Measurements from ENCODE around the gene EPB41L4B.
"Not testable (repeated sequence)": the region's sequence is repeated elsewhere in the genome, so short reads cannot be mapped to it uniquely, and the experiment has no call there.

The EPB41L4B gene

GRCh38 chr9:109295221-109296130, 25.4 kb downstream of the EPB41L4B start:
- H3K27me3 ChIP-seq (ENCODE audit: control insufficient read depth, insufficient read depth, low read length) = no peaks in the 10 kb centered on the region
- H3K9me3 ChIP-seq (ENCODE audit: control insufficient read depth, low read depth, low read length) = no peaks in the 10 kb centered on the region
- H3K36me3 ChIP-seq (ENCODE audit: control insufficient read depth, low read depth, low read length) = no peaks in the 10 kb centered on the region
- no peaks in the 10 kb centered on the region for H3K4me1 ChIP-seq (ENCODE audit: control insufficient read depth, low read depth, low read length)
- H3K9ac ChIP-seq (ENCODE audit: low read length) = no peak overlapping the region
- H3K4me3 ChIP-seq (ENCODE audit: low read length) = no peak overlapping the region
- H3K27ac ChIP-seq (ENCODE audit: low read length) = no peak overlapping the region

GRCh38 chr9:109290385-109290784, 30.5 kb downstream of the EPB41L4B start:
- Histone ChIP-seq H3K36me3 (ENCODE audit: control insufficient read depth, low read depth, low read length) (no peaks in the 10 kb centered on the region), H3K4me3 (ENCODE audit: low read length) (no peak overlapping the region), H3K27me3 (ENCODE audit: control insufficient read depth, insufficient read depth, low read length) (no peaks in the 10 kb centered on the region), H3K9me3 (ENCODE audit: control insufficient read depth, low read depth, low read length) (no peaks in the 10 kb centered on the region), H3K4me1 (ENCODE audit: control insufficient read depth, low read depth, low read length) (no peaks in the 10 kb centered on the region), H3K9ac (ENCODE audit: low read length) (no peak overlapping the region), H3K27ac (ENCODE audit: low read length) (no peak overlapping the region)

GRCh38 chr9:109289931-109290330, 30.9 kb downstream of the EPB41L4B start:
- Histone ChIP-seq H3K36me3 (ENCODE audit: control insufficient read depth, low read depth, low read length) (no peaks in the 10 kb centered on the region), H3K9me3 (ENCODE audit: control insufficient read depth, low read depth, low read length) (no peaks in the 10 kb centered on the region), H3K4me1 (ENCODE audit: control insufficient read depth, low read depth, low read length) (no peaks in the 10 kb centered on the region), H3K27ac (ENCODE audit: low read length) (no peak overlapping the region), H3K9ac (ENCODE audit: low read length) (no peak overlapping the region), H3K4me3 (ENCODE audit: low read length) (no peak overlapping the region), H3K27me3 (ENCODE audit: control insufficient read depth, insufficient read depth, low read length) (no peaks in the 10 kb centered on the region)

- Histone ChIP-seq H3K36me3 (ENCODE audit: control insufficient read depth, low read depth, low read length) (no peaks in the 10 kb centered on the region), H3K27ac (ENCODE audit: low read length) (no peak overlapping the region), H3K9me3 (ENCODE audit: control insufficient read depth, low read depth, low read length) (no peaks in the 10 kb centered on the region), H3K9ac (ENCODE audit: low read length) (no peak overlapping the region), H3K4me1 (ENCODE audit: control insufficient read depth, low read depth, low read length) (no peaks in the 10 kb centered on the region), H3K4me3 (ENCODE audit: low read length) (no peak overlapping the region), H3K27me3 (ENCODE audit: control insufficient read depth, insufficient read depth, low read length) (no peaks in the 10 kb centered on the region)
Measured at GRCh38 chr9:109289186-109289585, 31.7 kb downstream of the EPB41L4B start.

- no peaks in the 10 kb centered on the region for H3K36me3 ChIP-seq (ENCODE audit: control insufficient read depth, low read depth, low read length)
- H3K27ac ChIP-seq (ENCODE audit: low read length) = no peak overlapping the region
- no peak overlapping the region for H3K4me3 ChIP-seq (ENCODE audit: low read length)
- no peaks in the 10 kb centered on the region for H3K9me3 ChIP-seq (ENCODE audit: control insufficient read depth, low read depth, low read length)
- no peak overlapping the region for H3K9ac ChIP-seq (ENCODE audit: low read length)
- H3K27me3 ChIP-seq (ENCODE audit: control insufficient read depth, insufficient read depth, low read length) = no peaks in the 10 kb centered on the region
- H3K4me1 ChIP-seq (ENCODE audit: control insufficient read depth, low read depth, low read length) = no peaks in the 10 kb centered on the region
Measured at GRCh38 chr9:109286981-109287380, 33.9 kb downstream of the EPB41L4B start.

- Histone ChIP-seq H3K4me1 (ENCODE audit: control insufficient read depth, low read depth, low read length) (no peaks in the 10 kb centered on the region), H3K9ac (ENCODE audit: low read length) (no peak overlapping the region), H3K27me3 (ENCODE audit: control insufficient read depth, insufficient read depth, low read length) (no peaks in the 10 kb centered on the region), H3K9me3 (ENCODE audit: control insufficient read depth, low read depth, low read length) (no peaks in the 10 kb centered on the region), H3K4me3 (ENCODE audit: low read length) (no peak overlapping the region), H3K36me3 (ENCODE audit: control insufficient read depth, low read depth, low read length) (no peaks in the 10 kb centered on the region), H3K27ac (ENCODE audit: low read length) (no peak overlapping the region)
Measured at GRCh38 chr9:109286571-109286977, 34.3 kb downstream of the EPB41L4B start.

- not testable (repeated sequence) for H3K36me3 ChIP-seq (ENCODE audit: control insufficient read depth, low read depth, low read length); H3K4me3 ChIP-seq (ENCODE audit: low read length); H3K27ac ChIP-seq (ENCODE audit: low read length); H3K9ac ChIP-seq (ENCODE audit: low read length); H3K4me1 ChIP-seq (ENCODE audit: control insufficient read depth, low read depth, low read length); H3K9me3 ChIP-seq (ENCODE audit: control insufficient read depth, low read depth, low read length); H3K27me3 ChIP-seq (ENCODE audit: control insufficient read depth, insufficient read depth, low read length)
Measured at GRCh38 chr9:109283672-109284071, 37.2 kb downstream of the EPB41L4B start.

GRCh38 chr9:109283012-109283411, 37.8 kb downstream of the EPB41L4B start:
- Histone ChIP-seq H3K9me3 (ENCODE audit: control insufficient read depth, low read depth, low read length) (no peaks in the 10 kb centered on the region), H3K4me3 (ENCODE audit: low read length) (no peak overlapping the region), H3K36me3 (ENCODE audit: control insufficient read depth, low read depth, low read length) (peaks cover 3% of the 10 kb centered on the region), H3K27ac (ENCODE audit: low read length) (no peak overlapping the region), H3K27me3 (ENCODE audit: control insufficient read depth, insufficient read depth, low read length) (no peaks in the 10 kb centered on the region), H3K4me1 (ENCODE audit: control insufficient read depth, low read depth, low read length) (no peaks in the 10 kb centered on the region), H3K9ac (ENCODE audit: low read length) (no peak overlapping the region)

- Histone ChIP-seq H3K4me3 (ENCODE audit: low read length) (no peak overlapping the region), H3K9me3 (ENCODE audit: control insufficient read depth, low read depth, low read length) (no peaks in the 10 kb centered on the region), H3K27me3 (ENCODE audit: control insufficient read depth, insufficient read depth, low read length) (no peaks in the 10 kb centered on the region), H3K27ac (ENCODE audit: low read length) (no peak overlapping the region), H3K36me3 (ENCODE audit: control insufficient read depth, low read depth, low read length) (peaks cover 3% of the 10 kb centered on the region), H3K4me1 (ENCODE audit: control insufficient read depth, low read depth, low read length) (no peaks in the 10 kb centered on the region), H3K9ac (ENCODE audit: low read length) (no peak overlapping the region)
Measured at GRCh38 chr9:109282302-109282701, 38.6 kb downstream of the EPB41L4B start.

GRCh38 chr9:109281518-109281917, 39.3 kb downstream of the EPB41L4B start:
- Histone ChIP-seq H3K27me3 (ENCODE audit: control insufficient read depth, insufficient read depth, low read length) (no peaks in the 10 kb centered on the region), H3K36me3 (ENCODE audit: control insufficient read depth, low read depth, low read length) (peaks cover 3% of the 10 kb centered on the region), H3K4me3 (ENCODE audit: low read length) (no peak overlapping the region), H3K4me1 (ENCODE audit: control insufficient read depth, low read depth, low read length) (no peaks in the 10 kb centered on the region), H3K9ac (ENCODE audit: low read length) (no peak overlapping the region), H3K9me3 (ENCODE audit: control insufficient read depth, low read depth, low read length) (no peaks in the 10 kb centered on the region), H3K27ac (ENCODE audit: low read length) (no peak overlapping the region)

GRCh38 chr9:109278848-109279247, 42.0 kb downstream of the EPB41L4B start:
- H3K27me3 ChIP-seq (ENCODE audit: control insufficient read depth, insufficient read depth, low read length) = no peaks in the 10 kb centered on the region
- no peak overlapping the region for H3K27ac ChIP-seq (ENCODE audit: low read length)
- H3K36me3 ChIP-seq (ENCODE audit: control insufficient read depth, low read depth, low read length) = peaks cover 3% of the 10 kb centered on the region
- no peaks in the 10 kb centered on the region for H3K9me3 ChIP-seq (ENCODE audit: control insufficient read depth, low read depth, low read length)
- no peak overlapping the region for H3K9ac ChIP-seq (ENCODE audit: low read length)
- H3K4me3 ChIP-seq (ENCODE audit: low read length) = no peak overlapping the region
- H3K4me1 ChIP-seq (ENCODE audit: control insufficient read depth, low read depth, low read length) = no peaks in the 10 kb centered on the region

GRCh38 chr9:109278216-109278615, 42.6 kb downstream of the EPB41L4B start:
- H3K4me1 ChIP-seq (ENCODE audit: control insufficient read depth, low read depth, low read length) = no peaks in the 10 kb centered on the region
- no peaks in the 10 kb centered on the region for H3K9me3 ChIP-seq (ENCODE audit: control insufficient read depth, low read depth, low read length)
- no peak overlapping the region for H3K9ac ChIP-seq (ENCODE audit: low read length)
- H3K27me3 ChIP-seq (ENCODE audit: control insufficient read depth, insufficient read depth, low read length) = no peaks in the 10 kb centered on the region
- H3K36me3 ChIP-seq (ENCODE audit: control insufficient read depth, low read depth, low read length) = peaks cover 3% of the 10 kb centered on the region
- no peak overlapping the region for H3K27ac ChIP-seq (ENCODE audit: low read length)
- H3K4me3 ChIP-seq (ENCODE audit: low read length) = no peak overlapping the region
